ENCODE data around the gene JAKMIP2.

GRCh38 chr5:147773139-147773538, 9.4 kb downstream of the JAKMIP2 start:
- TF ChIP-seq CTCF (conservative IDR thresholded peaks at IDR 0.05; ENCODE audit: low read length) (no peak), EZH2phosphoT487 (IDR thresholded peaks at IDR 0.05; ENCODE audit: borderline replicate concordance) (no peak)
